Measurements from ENCODE around the gene MAML2. TPM values are rescaled to one million over a fixed set of nuclear protein-coding genes. Genes with fewer than 3 reads are reported as not detected.

The MAML2 gene
- total and polyA plus RNA-seq, 2 of the 13 experiments (the other 11 are each of a cell fraction or from before 2014, with no cell fraction given) = 2.3 to 25.9 TPM

GRCh38 chr11:96132437-96132836, 210.6 kb downstream of the MAML2 start (continued):
- TF ChIP-seq SOX13 (IDR thresholded peaks at IDR 0.05) (no peak), SOX13 (CRISPR knock-in tag; conservative IDR thresholded peaks at IDR 0.05 in 1 of 2, IDR thresholded peaks at IDR 0.05 in 1 of 2) (peak in 1 of 2 experiments; percentile 48; a peak in 1 of 4 replicates), KLF13 (CRISPR knock-in tag; IDR thresholded peaks at IDR 0.05) (no peak), PITX1 (CRISPR knock-in tag; IDR thresholded peaks at IDR 0.05) (no peak), GPN1 (CRISPR knock-in tag; IDR thresholded peaks at IDR 0.05; ENCODE audit: borderline replicate concordance) (no peak), FOXA1 (IDR thresholded peaks at IDR 0.05) (no peak), FOXA1 (CRISPR knock-in tag; IDR thresholded peaks at IDR 0.05) (0 out of 2 replicates have a peak, but pooled peaks have one; percentile 23), RARG (CRISPR knock-in tag; IDR thresholded peaks at IDR 0.05; ENCODE audit: low read depth) (no peak), GATAD2A (CRISPR knock-in tag; IDR thresholded peaks at IDR 0.05) (peak; percentile 50), ZNF703 (CRISPR knock-in tag; IDR thresholded peaks at IDR 0.05; ENCODE audit: borderline replicate concordance) (no peak), SKI (IDR thresholded peaks at IDR 0.05; ENCODE audit: partially characterized antibody) (no peak), ZNF276 (CRISPR knock-in tag; IDR thresholded peaks at IDR 0.05; ENCODE audit: low read depth) (no peak), JUND (CRISPR knock-in tag; IDR thresholded peaks at IDR 0.05) (peak; percentile 29; the same call in 1 of the 2 replicates), ZNF484 (CRISPR knock-in tag; IDR thresholded peaks at IDR 0.05; ENCODE audit: borderline replicate concordance, low read depth) (no peak), ELF3 (CRISPR knock-in tag; IDR thresholded peaks at IDR 0.05) (0 out of 2 replicates have a peak, but pooled peaks have one; percentile 9), SNRNP70 (IDR thresholded peaks at IDR 0.05; ENCODE audit: low read depth, low read length) (no peak), ZKSCAN1 (IDR thresholded peaks at IDR 0.05; ENCODE audit: low read length) (no peak), SCMH1 (CRISPR knock-in tag; IDR thresholded peaks at IDR 0.05; ENCODE audit: borderline replicate concordance) (no peak), ATAD3A (CRISPR knock-in tag; IDR thresholded peaks at IDR 0.05) (no peak), ZSCAN9 (CRISPR knock-in tag; IDR thresholded peaks at IDR 0.05; ENCODE audit: borderline replicate concordance) (peak; percentile 38; the same call in 1 of the 2 replicates)
- TF ChIP-seq, protein P1, sequence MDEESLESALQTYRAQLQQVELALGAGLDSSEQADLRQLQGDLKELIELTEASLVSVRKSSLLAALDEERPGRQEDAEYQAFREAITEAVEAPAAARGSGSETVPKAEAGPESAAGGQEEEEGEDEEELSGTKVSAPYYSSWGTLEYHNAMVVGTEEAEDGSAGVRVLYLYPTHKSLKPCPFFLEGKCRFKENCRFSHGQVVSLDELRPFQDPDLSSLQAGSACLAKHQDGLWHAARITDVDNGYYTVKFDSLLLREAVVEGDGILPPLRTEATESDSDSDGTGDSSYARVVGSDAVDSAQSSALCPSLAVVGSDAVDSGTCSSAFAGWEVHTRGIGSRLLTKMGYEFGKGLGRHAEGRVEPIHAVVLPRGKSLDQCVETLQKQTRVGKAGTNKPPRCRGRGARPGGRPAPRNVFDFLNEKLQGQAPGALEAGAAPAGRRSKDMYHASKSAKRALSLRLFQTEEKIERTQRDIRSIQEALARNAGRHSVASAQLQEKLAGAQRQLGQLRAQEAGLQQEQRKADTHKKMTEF (CRISPR knock-in tag; IDR thresholded peaks at IDR 0.05) = peak; percentile 37; the same call in 1 of the 2 replicates
- TF ChIP-seq, protein P2, sequence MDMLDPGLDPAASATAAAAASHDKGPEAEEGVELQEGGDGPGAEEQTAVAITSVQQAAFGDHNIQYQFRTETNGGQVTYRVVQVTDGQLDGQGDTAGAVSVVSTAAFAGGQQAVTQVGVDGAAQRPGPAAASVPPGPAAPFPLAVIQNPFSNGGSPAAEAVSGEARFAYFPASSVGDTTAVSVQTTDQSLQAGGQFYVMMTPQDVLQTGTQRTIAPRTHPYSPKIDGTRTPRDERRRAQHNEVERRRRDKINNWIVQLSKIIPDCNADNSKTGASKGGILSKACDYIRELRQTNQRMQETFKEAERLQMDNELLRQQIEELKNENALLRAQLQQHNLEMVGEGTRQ (IDR thresholded peaks at IDR 0.05; ENCODE audit: low read depth, low read length) = no peak
- TF ChIP-seq, protein P2 (CRISPR knock-in tag; IDR thresholded peaks at IDR 0.05; ENCODE audit: borderline replicate concordance) = no peak
- TF ChIP-seq, protein P3, sequence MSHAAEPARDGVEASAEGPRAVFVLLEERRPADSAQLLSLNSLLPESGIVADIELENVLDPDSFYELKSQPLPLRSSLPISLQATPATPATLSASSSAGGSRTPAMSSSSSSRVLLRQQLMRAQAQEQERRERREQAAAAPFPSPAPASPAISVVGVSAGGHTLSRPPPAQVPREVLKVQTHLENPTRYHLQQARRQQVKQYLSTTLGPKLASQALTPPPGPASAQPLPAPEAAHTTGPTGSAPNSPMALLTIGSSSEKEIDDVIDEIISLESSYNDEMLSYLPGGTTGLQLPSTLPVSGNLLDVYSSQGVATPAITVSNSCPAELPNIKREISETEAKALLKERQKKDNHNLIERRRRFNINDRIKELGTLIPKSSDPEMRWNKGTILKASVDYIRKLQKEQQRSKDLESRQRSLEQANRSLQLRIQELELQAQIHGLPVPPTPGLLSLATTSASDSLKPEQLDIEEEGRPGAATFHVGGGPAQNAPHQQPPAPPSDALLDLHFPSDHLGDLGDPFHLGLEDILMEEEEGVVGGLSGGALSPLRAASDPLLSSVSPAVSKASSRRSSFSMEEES (CRISPR knock-in tag; IDR thresholded peaks at IDR 0.05) = no peak
- TF ChIP-seq, protein P4, sequence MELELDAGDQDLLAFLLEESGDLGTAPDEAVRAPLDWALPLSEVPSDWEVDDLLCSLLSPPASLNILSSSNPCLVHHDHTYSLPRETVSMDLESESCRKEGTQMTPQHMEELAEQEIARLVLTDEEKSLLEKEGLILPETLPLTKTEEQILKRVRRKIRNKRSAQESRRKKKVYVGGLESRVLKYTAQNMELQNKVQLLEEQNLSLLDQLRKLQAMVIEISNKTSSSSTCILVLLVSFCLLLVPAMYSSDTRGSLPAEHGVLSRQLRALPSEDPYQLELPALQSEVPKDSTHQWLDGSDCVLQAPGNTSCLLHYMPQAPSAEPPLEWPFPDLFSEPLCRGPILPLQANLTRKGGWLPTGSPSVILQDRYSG (CRISPR knock-in tag; IDR thresholded peaks at IDR 0.05) = no peak
